ENCODE results near the gene CTSA.
"Not testable (repeated sequence)": the region's sequence is repeated elsewhere in the genome, so short reads cannot be mapped to it uniquely, and the experiment has no call there.

CTSA gene

DNA sequence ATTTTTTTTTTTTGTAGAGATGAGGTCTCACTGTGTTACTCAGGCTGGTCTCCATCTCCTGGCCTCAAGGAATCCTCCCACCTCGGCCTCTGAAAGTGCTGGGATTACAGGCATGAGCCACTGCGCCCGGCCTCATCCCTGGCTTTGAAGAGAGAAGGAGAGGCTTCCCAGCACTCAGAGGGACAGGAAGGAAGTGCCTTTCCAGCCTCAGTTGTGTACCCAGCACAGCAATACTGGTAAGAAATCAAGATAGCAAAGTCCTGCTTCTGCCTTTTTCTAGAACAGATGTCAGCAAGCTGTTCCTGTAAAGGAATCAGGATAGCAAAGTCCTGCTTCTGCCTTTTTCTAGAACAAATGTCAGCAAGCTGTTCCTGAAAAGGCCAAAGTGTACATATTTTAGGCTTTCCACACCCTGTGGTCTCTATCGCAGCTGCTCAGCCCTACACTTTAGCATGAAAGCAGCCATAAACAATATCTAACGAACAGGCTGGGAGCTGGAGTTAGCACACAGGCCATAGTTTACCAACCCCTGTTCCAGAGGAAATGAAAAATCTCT lies 27.1 kb downstream of the CTSA start:
- no peak for DNase-seq (ENCODE audit: low read depth)

DNA sequence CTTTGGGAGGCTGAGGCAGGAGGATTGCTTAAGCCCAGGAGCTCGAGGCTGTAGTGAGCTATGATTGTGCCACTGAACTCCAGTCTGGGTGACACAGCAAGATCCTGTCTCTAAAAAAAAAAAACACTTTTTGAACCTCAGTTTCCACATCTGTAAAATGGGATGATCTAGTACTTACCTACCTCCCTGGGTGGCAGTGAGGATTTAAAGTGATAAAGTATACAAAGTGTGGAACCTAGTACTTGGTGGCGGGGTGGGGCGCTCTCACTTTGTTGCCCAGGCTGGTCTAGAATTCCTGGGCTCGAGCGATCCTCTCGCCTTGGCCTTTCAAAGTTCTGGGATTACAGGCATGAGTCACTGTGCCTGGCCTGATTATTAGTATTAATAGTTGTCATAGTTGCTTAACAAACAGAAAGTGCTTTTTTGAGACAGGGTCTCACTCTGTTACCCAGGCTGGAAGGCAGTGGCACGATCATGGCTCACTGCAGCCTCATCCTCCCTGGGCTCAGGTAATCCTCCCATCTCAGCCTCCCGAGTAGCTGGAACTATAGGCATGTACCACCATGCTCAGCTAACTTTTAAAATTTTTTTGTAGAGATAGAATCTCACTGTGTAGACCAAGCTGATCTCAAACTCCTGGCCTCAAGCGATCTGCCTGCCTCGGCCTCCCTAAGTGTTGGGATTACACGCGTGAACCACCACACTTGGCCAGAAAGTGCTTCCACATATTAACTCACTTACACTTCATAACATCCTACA lies 27.8 kb downstream of the CTSA start:
- DNase-seq (ENCODE audit: low read depth) = no peak

DNA sequence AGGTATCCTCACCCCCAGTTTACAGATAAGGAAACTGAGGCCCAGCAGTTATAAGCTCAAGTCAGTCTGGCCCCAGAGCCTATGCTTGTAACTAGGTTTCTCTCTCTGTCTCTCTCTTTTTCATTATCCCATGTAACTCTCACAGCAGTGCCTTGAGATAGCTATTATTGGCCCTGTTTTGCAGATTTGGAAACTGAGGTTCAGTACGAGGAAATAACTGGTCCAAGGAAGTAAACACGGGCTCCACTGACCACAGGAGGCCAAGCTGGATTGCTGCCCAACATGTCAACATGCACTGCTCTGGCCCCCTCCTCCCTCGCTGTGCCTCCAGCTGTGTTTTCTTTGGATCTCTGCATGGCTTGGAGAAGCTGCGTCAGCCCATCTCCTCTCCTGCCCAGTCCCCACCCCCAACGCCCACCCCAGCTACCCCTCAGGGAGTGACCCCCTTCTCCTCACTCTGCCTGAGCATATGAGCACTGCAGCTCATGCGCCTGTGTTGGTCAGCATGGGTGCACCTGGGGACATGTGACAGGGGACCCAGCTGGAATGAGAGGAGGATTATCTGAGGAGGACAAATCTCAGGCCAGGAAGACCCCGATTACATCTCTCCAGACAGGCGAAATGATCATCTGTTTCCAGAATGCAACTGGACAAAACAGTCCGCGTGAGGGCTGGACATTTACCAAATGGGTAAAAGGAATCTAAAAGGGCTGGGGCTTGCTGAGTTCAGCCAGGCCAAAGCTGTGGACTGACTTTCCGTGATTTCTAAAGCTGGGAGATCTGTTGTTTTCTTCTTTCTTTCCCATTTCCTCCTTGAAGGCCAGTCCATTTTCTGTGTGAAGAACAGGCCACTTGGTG lies 28.6 kb downstream of the CTSA start:
- DNase-seq (ENCODE audit: low read depth) = no peak

DNA sequence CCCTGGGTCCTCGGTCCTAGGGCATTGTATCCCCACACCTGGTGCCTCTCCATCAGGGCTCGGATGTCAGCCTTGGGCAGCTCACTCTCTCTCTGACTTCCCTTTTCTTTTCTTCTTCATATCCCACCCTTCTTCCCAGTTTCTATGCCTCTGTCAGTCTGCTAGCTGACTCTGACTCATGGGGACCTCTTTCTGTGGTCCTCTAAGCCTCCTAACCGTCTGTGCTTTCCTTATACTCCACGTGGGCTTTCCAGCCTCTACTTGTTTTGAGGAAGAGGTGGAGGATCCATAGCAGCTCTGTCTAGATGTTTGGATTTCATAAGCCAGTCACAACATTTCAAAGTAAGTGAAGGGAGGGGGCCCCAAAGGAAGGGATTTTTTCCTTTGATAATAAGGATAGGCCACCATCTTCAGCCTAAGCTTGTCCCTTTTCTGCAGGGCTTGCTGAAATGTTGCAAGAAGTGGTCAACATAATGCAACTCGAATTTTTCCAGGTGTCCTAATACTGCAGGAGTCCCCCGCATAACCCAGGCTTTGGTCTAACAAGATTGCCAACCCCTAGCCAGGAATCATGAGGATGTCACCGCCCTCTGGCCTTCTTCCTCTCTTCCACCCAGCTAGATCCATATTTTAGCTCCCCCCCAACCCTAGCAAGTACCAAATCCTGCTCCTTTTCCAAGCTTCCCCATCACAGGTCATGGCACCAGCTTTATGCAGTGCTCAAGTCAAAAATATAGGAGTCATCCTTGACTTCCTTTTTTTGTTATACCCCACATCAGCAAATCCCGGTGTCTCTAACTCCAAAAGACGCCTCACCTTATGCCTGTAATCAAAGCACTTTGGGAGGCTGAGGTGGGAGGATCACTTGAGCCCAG lies 29.6 kb downstream of the CTSA start:
- DNase-seq (ENCODE audit: low read depth) = no peak

DNA sequence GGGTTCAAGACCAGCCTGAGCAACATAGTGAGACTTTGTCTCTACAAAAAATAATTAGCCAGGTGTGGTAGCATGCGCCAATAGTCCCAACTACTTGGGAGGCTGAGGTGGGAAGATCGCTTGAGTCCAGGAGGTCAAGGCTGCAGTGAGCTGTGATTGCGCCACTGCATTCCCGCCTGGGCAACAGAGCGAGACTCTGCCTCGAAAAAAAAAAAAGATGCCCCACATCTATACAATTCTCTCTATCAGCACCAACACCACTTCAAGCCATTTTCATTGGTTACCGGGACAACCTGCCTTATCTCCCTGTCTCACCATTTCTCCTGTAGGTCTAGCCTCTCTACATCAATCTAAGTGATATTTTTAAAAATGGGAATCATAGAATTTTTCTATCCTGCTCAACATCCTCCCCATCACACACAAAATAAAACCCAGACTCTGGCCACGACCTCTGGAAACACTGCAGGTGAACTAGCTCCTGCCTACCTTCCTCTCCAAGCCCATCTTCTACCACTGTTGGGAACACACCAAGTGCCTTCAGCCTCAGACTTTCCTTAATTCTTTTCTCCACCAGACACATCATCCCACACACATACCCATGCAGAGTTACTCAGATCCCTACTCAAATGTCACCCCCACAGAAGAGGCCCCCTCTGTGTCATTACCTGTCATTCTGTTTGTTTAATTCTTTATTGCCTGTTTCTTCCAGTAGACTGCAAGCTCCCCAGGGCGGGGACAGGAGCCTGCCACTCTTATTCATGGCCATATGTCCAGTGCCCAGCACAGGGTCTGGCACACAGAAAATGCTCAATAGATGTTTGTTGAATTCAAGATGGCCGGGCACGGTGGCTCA lies 30.4 kb downstream of the CTSA start:
- no peak for DNase-seq (ENCODE audit: low read depth)

DNA sequence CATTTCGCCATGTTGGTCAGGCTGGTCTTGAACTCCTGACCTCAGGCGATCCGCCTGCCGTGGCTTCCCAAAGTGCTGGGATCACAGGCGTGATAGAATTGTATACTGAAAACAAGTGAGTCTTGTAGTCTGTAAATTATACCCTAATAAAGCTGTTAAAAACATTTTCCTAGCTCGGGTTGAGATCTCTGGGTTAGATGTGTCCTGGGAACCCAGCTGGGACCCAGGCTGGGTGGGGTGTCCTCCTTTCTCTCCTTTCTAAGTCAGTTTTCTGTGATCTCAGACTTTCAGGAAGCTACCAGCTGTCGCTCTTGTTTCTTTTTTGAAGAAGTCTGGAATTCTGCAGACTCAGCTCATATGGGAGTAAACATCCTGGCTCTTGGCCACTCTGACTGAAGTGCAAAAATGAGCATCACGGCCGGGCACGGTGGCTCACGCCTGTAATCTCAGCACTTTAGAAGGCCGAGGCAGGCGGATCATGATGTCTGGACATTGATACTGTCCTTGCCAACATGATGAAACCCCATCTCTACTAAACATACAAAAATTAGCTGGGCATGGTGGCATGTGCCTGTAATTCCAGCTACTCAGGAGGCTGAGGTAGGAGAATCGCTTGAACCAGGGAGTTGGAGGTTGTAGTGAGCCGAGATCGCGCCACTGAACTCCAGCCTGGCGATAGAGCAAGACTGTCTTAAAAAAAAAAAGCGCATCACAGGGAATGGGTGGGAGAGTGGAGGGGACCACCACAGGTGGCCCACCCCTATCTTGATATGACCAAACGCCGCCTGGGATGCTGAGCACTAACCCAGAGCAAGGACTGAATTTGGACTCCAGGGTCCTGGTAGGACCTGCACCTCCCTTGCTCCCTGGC lies 33.5 kb downstream of the CTSA start:
- DNase-seq (ENCODE audit: low read depth) = no peak

DNA sequence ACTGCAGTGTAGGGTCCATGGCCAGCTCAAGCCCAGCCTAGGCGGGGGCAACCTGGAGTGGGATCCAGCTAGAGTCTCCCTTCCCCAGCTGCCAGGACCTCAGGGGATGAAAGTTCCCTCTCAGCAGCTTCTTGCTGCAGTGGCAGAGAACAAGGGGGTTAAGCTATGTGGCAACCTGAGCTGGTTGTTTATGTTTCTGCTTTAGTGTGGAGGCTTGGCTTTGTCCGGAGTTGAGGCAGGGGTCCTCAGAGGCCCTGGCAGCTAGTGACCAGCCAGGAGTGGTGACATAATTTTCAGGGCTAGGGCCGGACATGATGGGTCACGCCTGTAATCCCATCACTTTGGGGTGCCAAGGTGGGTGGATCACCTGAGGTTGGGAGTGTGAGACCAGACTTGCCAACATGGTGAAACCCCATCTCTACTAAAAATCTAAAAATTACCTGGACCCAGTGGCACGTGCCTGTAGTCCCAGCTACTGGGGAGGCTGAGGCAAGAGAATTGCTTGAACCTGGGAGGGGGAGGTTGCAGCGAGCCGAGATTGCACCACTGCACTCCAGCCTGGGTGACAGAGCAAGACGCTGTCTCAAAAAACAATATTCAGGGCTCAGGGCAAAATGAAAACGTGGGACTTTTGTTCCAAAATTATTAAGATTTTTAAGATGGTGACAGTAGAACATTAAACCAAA lies 34.8 kb downstream of the CTSA start:
- DNase-seq (ENCODE audit: low read depth) = no peak

DNA sequence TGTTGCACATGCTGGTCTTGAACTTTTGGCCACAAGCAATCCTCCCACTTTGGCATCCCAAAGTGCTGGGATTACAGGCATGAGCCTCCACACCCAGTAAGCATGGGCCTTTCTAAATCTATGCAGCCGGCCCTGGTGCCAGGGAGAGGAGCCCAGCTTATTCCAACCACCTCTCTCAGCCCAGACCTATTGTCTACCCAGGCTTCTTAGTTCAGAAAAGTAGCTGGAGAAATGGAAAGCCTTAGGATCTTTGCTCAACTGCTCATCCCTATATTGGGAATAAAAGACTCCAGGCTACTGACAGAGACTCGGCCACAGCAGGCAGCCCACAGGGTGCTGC lies 35.6 kb downstream of the CTSA start:
- no peak for DNase-seq (ENCODE audit: low read depth)

DNA sequence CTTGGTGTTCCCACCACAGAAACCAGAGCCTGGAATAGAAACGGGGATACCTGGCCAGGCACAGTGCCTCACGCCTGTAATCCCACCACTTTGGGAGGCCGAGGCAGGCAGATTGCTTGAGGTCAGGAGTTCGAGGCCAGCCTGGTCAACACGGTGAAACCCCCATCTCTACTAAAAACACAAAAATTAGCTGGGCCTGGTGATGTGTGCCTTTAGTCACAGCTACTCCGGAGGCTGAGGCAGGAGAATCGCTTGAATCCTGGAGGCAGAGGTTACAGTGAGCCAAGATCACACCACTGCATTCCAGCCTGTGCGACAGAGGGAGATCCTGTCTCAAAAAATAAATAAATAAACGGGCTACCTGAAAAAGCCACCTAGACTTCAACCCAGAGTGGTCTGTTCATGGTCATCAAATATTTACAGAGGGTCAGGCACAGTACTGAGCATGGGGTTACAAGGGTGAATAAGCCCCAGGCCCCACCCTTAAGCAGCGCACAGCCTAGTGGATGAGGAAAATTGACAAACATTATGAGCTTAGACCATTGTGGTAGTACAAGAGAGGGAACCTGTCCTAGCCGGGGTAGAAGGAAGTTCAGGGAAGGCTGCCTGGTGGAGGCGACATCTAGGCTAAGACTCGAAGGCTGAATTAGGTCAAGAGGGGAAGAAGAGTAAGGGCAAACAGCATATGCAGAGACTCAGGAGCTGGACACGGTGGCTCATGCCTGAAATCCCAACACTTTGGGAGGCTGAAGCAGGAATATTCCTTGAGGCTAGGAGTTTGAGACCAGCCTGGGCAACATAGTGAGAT lies 36.1 kb downstream of the CTSA start:
- DNase-seq (ENCODE audit: low read depth) = no peak

DNA sequence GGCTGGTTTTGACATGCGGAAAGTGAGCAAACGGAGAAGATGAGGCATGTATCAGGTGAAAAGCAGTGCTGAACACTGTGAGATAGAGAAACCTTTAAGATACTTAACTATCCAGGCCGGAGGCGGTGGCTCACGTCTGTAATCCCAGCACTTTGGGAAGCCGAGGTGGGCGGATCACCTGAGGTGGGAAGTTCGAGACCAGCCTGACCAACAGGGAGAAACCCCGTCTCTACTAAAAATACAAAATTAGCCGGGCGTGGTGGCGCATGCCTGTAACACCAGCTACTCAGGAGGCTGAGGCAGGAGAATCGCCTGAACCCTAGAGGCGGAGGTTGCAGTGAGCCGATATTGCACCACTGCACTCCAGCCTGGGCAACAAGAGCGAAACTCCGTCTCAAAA lies 40.5 kb downstream of the CTSA start:
- DNase-seq (ENCODE audit: low read depth) = not testable (repeated sequence)

DNA sequence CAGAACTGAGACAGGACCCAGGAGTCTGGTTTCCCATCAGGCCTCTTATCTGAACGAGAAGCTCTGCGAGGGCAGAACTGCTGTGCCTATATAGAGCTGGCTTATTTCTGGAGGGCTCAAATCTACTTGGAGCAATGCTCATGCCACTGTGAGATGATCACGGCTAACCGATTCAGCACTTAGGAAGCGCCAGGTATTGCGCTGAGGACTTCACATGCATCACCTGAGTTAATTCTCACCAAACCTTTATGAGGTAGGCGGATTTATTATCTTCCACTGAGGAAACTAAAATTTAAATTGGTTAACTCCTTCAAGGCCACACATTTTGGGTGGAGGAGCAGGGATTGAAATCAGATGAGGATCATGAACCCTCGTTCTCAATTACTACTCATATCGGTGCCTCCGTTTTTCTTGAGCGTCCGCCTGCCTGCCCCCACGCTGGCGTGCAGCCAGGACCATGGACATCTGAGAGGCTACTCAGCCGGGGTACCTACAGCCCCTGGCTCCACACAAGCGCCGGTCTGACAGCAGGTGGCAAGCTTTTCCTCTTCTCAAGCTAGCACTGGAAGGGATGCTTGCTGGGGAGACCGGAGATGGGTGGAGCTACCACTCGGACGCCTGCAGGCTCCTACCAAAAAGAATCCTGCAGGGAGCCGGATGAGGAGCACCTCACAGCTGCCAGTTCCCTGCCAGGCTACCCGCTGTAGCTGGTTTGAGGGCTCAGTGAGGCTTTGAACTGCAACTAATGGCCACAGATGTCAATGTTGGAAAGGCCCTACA lies 42.3 kb downstream of the CTSA start:
- peak; percentile 35 for DNase-seq (ENCODE audit: low read depth)

DNA sequence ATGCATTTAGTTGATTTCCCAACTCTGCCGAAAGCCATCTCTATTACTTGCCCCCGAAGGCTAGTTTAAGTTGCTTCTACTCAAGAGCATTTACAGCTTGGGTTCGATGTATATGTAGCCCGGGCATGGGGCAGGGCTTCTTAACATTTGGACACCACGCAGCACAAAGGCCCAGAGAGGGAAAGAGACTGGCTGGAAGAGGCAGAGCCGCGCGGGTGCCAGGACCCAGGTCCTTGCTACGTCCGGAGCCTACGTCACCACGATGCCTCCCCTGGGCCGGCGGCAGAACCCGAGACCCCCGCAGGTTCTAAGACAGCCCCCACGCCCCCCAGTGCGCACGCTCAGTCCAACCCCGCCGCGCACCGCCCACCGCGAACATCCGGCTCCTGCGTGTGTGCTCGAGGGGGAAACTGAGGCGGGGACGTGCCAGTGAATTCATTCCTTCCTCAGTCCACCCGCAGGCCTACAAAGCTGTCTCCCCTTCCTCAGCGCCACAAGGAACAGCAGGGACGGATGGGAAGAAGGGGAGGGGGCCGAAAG lies 43.0 kb downstream of the CTSA start:
- DNase-seq (ENCODE audit: low read depth) = no peak

DNA sequence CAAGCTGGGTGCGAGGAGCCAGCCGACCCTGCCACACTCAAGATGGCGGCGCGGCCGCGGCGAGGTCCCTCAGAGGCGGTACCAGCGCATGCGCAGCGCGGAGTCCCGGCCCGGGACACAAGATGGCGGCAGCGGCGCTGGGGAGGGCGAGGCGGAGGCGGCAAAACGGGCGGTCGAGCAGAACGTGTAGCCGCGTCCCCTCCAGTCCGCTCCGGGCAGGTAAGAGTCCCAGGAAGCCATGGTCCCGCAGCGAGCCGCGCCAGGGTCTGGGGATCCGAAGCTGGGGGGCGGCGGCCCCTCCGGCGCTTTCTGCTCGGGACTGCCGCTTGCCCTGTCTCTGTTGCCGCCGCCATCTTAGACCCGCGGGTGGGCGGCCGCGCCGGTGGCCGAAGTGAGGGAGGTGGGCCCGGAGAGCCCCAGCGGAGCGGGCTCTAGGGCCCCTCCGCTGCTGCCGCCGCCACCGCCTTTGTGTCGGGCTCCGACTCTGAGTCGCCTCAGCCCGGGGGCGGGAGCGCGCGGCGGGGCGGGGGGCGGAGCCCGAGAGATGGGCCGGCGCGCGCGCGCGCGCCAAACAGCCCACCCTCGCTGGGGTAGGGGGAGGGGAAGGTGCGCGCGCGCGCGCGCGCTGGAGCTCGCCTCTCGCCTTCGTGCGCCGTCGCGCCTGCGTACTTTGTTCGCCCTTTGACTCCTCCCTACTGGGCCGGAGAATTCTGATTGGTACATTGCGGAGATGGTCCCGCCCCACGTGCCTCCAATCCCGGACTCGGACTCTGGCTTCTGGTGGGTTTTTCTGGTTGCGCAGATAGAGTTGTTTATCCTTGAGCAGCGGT lies 43.7 kb downstream of the CTSA start, which contains the start of gene PCIF1:
TSS of gene PCIF1 (plus strand) at position 98 of the 830 bp plus-strand sequence. CDS start 4,317 bp downstream, outside the sequence.
- peak; percentile 97 for DNase-seq (ENCODE audit: low read depth)

DNA sequence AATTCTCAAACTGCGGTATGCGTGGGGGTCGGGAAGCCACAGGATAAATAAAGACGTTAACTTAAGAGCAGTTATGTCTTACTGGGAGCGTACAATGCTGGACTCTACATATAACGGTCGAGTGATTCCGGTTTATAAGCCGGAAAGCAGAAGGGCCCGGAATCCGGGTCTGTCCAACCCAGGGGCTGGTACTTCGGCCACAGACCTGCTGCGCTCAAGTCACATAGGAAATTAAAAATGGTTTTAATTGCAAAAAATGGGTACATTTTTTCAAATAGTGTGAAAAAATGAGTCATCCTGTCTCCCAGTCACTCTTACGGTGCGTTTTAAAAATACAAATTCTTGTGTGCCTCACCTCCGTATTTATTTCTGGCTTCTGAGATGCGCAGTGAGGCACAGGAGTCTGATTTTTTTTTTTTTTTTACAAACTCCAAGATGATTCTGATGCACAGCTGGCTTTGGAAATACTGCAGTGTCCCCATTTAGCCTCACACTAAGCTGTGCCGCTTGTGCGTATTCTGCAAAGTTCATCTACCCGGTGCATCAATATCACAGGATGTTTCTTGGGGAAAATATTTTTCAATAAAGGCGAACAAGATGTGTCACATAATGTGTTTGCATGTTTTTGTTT lies 44.4 kb downstream of the CTSA start:
- DNase-seq (ENCODE audit: low read depth) = no peak

DNA sequence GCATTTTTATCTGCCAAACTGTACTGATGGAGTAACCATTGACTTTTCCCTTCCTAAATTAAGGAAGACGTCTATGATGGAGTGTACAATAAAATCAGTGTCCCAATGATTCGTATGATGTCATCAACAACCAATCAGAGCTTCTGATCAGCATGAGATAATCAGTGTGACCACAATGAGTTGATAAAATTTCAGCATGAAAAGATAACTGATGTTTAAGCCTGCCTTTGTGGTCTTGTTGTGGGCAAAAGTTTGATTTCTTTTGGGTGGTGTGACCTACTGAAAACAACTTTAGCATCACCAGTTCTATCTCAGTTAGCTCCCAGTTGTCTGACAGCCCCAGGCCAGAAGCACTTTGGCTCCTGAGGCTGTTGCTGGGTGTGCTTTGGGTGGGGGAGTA lies 46.6 kb downstream of the CTSA start:
- no peak for DNase-seq (ENCODE audit: low read depth)
